ENCODE data around the gene GOT2. TPM values are rescaled to one million over a fixed set of nuclear protein-coding genes. Genes with fewer than 3 reads are reported as not detected.
"Not testable (repeated sequence)": the region's sequence is repeated elsewhere in the genome, so short reads cannot be mapped to it uniquely, and the experiment has no call there.

The GOT2 gene
- total RNA-seq: 79.8 and 82.9 TPM in 2 replicates
- long read RNA-seq, transcript GOT2-201 (10 exons, 2,462 nt): major isoform, 506 of 557 reads
- long read RNA-seq, partial matches to known transcripts: 20 of 557 reads
- long read RNA-seq, other reads (novel, unspliced or antisense): 30 of 557 reads

GRCh38 chr16:58733671-58734458, at the start of gene GOT2:
Gene GOT2 (minus strand): TSS chr16:58734316. CDS start chr16:58734228, 88 bp downstream.
- Mint-ChIP-seq H3K27ac (peak within 1 kb of the TSS; percentile 97), H3K36me3 (ENCODE audit: insufficient read depth) (peaks cover 1% of the 10 kb centered on the region), H3K4me3 (ENCODE audit: low read depth) (peak within 1 kb of the TSS; percentile 99), H3K27me3 (no peaks in the 10 kb centered on the region), H3K4me1 (ENCODE audit: low read depth) (peaks cover 8% of the 10 kb centered on the region), H3K9me3 (ENCODE audit: low read depth) (no peaks in the 10 kb centered on the region)
- peak; percentile 97 for TF ChIP-seq CTCF (IDR thresholded peaks at IDR 0.05; ENCODE audit: unreplicated experiment)
- peak; percentile 74 for DNase-seq (ENCODE audit: low spot score, unreplicated experiment)

GRCh38 chr16:58779291-58779690, 45.2 kb upstream of the GOT2 start:
- not testable (repeated sequence) for H3K36me3 Mint-ChIP-seq (ENCODE audit: insufficient read depth); H3K4me3 Mint-ChIP-seq (ENCODE audit: low read depth); DNase-seq (ENCODE audit: low spot score, unreplicated experiment); H3K27me3 Mint-ChIP-seq; H3K9me3 Mint-ChIP-seq (ENCODE audit: low read depth); H3K4me1 Mint-ChIP-seq (ENCODE audit: low read depth); H3K27ac Mint-ChIP-seq

GRCh38 chr16:58773870-58774269, 39.8 kb upstream of the GOT2 start:
- H3K9me3 Mint-ChIP-seq (ENCODE audit: low read depth): no peaks in the 10 kb centered on the region
- TF ChIP-seq CTCF (IDR thresholded peaks at IDR 0.05; ENCODE audit: unreplicated experiment): no peak
- H3K4me1 Mint-ChIP-seq (ENCODE audit: low read depth): no peaks in the 10 kb centered on the region

GRCh38 chr16:58768145-58768544, 34.0 kb upstream of the GOT2 start:
- H3K36me3 Mint-ChIP-seq (ENCODE audit: insufficient read depth): no peaks in the 10 kb centered on the region
- no peaks in the 10 kb centered on the region for H3K27me3 Mint-ChIP-seq
- DNase-seq (ENCODE audit: low spot score, unreplicated experiment): no peak
- no peak overlapping the region for H3K27ac Mint-ChIP-seq
- H3K9me3 Mint-ChIP-seq (ENCODE audit: low read depth): no peaks in the 10 kb centered on the region
- TF ChIP-seq CTCF (IDR thresholded peaks at IDR 0.05; ENCODE audit: unreplicated experiment): no peak
- H3K4me3 Mint-ChIP-seq (ENCODE audit: low read depth): no peak overlapping the region
- no peaks in the 10 kb centered on the region for H3K4me1 Mint-ChIP-seq (ENCODE audit: low read depth)

More at GRCh38 chr16:58773870-58774269, 39.8 kb upstream of the GOT2 start:
- Mint-ChIP-seq H3K4me3 (ENCODE audit: low read depth) (no peak overlapping the region), H3K27me3 (no peaks in the 10 kb centered on the region), H3K27ac (no peak overlapping the region), H3K36me3 (ENCODE audit: insufficient read depth) (no peaks in the 10 kb centered on the region)
- DNase-seq (ENCODE audit: low spot score, unreplicated experiment): no peak

- no peaks in the 10 kb centered on the region for H3K27me3 Mint-ChIP-seq
- no peak overlapping the region for H3K27ac Mint-ChIP-seq
- no peak for TF ChIP-seq CTCF (IDR thresholded peaks at IDR 0.05; ENCODE audit: unreplicated experiment)
- DNase-seq (ENCODE audit: low spot score, unreplicated experiment): no peak
- H3K4me3 Mint-ChIP-seq (ENCODE audit: low read depth): no peak overlapping the region
- H3K4me1 Mint-ChIP-seq (ENCODE audit: low read depth): no peaks in the 10 kb centered on the region
- H3K36me3 Mint-ChIP-seq (ENCODE audit: insufficient read depth): no peaks in the 10 kb centered on the region
- H3K9me3 Mint-ChIP-seq (ENCODE audit: low read depth): no peaks in the 10 kb centered on the region
Measured at GRCh38 chr16:58767581-58767980, 33.5 kb upstream of the GOT2 start.

Data from progenitor cell of endocrine pancreas (in vitro differentiated cells).